HepG2 (cell line): ENCODE data around the gene FAM200B.

Source experiments
- POLR2A ChIP-seq, 2 experiments: IDR thresholded peaks; 2 replicates each; pipeline ENCODE4 v1.6.1; 2011; ENCODE audit warnings: low read depth in 2 of 2, low read length in 2 of 2, mild to moderate bottlenecking in 1 of 2, moderate library complexity in 1 of 2; ENCODE audit not compliant: insufficient read depth in 1 of 2
- RXRA ChIP-seq: sonication (generic); formaldehyde crosslinking; IDR thresholded peaks from 2 replicates; pipeline ENCODE4 v1.5.1; 2020; ENCODE audit warnings: missing genetic modification reagents
- ZNF3 ChIP-seq: IDR thresholded peaks from 2 replicates; pipeline ENCODE4 v1.7.0; 2017; ENCODE audit warnings: inconsistent platforms

DNA sequence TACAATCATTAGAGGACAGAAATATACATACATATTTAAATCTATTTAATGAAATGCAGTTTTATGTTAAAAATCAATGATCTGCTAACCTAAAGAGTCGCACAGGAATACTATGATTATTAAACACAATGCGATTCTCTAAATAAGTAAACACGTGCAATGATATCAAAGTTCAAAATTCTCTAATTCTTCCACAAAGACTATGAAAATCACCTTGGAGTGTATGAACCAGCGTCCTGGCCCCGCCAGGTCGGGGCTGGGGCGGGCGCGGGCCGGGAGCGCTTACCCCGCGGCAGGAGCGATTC, 608 bp upstream of the FAM200B start:
- TF ChIP-seq POLR2A (IDR thresholded peaks at IDR 0.05; ENCODE audit: insufficient read depth in 1 of 2, low read depth in 2 of 2, low read length in 2 of 2) (no peak), RXRA (CRISPR knock-in tag) (no peak), ZNF3 (CRISPR knock-in tag) (no peak)
